OCI-LY1 (cell line): ENCODE data around the gene PIGW.

ENCODE experiments used
- H2AFZ ChIP-seq: fragments of 200-600 bp; sonication (generic), shearing (Covaris generic); 2 replicates; pipeline ENCODE4 v1.6.0; 2014; ENCODE audit warnings: antibody characterized with exemption, mild to moderate bottlenecking, low read length
- H3F3A ChIP-seq: fragments of 200-600 bp; sonication (generic), shearing (Covaris generic); 2 replicates; pipeline ENCODE4 v1.6.0; 2014; ENCODE audit warnings: mild to moderate bottlenecking, antibody characterized with exemption, low read length, moderate library complexity; ENCODE audit not compliant: insufficient read depth
- H3K27ac ChIP-seq: fragments of 200-600 bp; sonication (generic); 2 replicates; pipeline ENCODE4 v1.5.1; 2014; ENCODE audit warnings: low read length, mixed run types, mild to moderate bottlenecking, low read depth; ENCODE audit not compliant: poor library complexity, severe bottlenecking
- H3K27me3 ChIP-seq: fragments of 200-600 bp; sonication (generic); 2 replicates; pipeline ENCODE4 v1.6.0; 2014; ENCODE audit warnings: antibody characterized with exemption, mild to moderate bottlenecking, low read length, moderate library complexity; ENCODE audit not compliant: insufficient read depth
- H3K36me3 ChIP-seq: fragments of 200-600 bp; sonication (generic); 2 replicates; pipeline ENCODE4 v1.6.1; 2014; ENCODE audit warnings: mild to moderate bottlenecking, antibody characterized with exemption, low read length, moderate library complexity, mixed read lengths; ENCODE audit not compliant: insufficient read depth
- H3K4me1 ChIP-seq: fragments of 200-600 bp; sonication (generic); 2 replicates; pipeline ENCODE4 v1.5.1; 2014; ENCODE audit warnings: mild to moderate bottlenecking, low read length, moderate library complexity; ENCODE audit not compliant: insufficient read depth, severe bottlenecking
- H3K4me2 ChIP-seq: fragments of 200-600 bp; sonication (generic), shearing (Covaris generic); 2 replicates; pipeline ENCODE4 v1.6.1; 2014; ENCODE audit warnings: low read length
- H3K4me3 ChIP-seq: fragments of 200-600 bp; sonication (generic); 2 replicates; pipeline ENCODE4 v1.5.1; 2014; ENCODE audit warnings: low read length, low read depth, mild to moderate bottlenecking, mixed read lengths; ENCODE audit not compliant: poor library complexity, severe bottlenecking
- H3K79me2 ChIP-seq: fragments of 200-600 bp; shearing (Covaris generic); 2 replicates; pipeline ENCODE4 v1.6.1; 2016; ENCODE audit warnings: mixed run types, low read length, mixed read lengths; ENCODE audit not compliant: insufficient read depth
- H3K9ac ChIP-seq: fragments of 200-600 bp; sonication (generic), shearing (Covaris generic); 2 replicates; pipeline ENCODE4 v1.6.1; 2014; ENCODE audit warnings: mild to moderate bottlenecking, low read length, mixed read lengths
- H3K9me2 ChIP-seq: fragments of 200-600 bp; sonication (generic), shearing (Covaris generic); 2 replicates; pipeline ENCODE4 v1.6.1; 2014; ENCODE audit warnings: low read depth, mild to moderate bottlenecking, low read length, mixed read lengths
- H3K9me3 ChIP-seq: fragments of 200-600 bp; shearing (Covaris generic); 2 replicates; pipeline ENCODE4 v1.6.1; 2014; ENCODE audit warnings: low read length, mixed read lengths
- H4K20me1 ChIP-seq: fragments of 200-600 bp; sonication (generic), shearing (Covaris generic); 2 replicates; pipeline ENCODE4 v1.6.0; 2016; ENCODE audit warnings: mild to moderate bottlenecking, low read length; ENCODE audit not compliant: insufficient read depth
- CTCF ChIP-seq: fragments of 200-600 bp; sonication (generic), shearing (Covaris generic); IDR thresholded peaks from 2 replicates; pipeline ENCODE4 v1.5.1; 2017; ENCODE audit warnings: mild to moderate bottlenecking, antibody characterized with exemption, low read length, moderate library complexity, mixed read lengths
- EZH2 ChIP-seq: fragments of 200-600 bp; sonication (generic), shearing (Covaris generic); IDR thresholded peaks from 2 replicates; pipeline ENCODE4 v1.8.0; 2017; ENCODE audit warnings: borderline replicate concordance, mixed run types, mild to moderate bottlenecking, antibody characterized with exemption, low read length, moderate library complexity, mixed read lengths

PIGW gene

DNA sequence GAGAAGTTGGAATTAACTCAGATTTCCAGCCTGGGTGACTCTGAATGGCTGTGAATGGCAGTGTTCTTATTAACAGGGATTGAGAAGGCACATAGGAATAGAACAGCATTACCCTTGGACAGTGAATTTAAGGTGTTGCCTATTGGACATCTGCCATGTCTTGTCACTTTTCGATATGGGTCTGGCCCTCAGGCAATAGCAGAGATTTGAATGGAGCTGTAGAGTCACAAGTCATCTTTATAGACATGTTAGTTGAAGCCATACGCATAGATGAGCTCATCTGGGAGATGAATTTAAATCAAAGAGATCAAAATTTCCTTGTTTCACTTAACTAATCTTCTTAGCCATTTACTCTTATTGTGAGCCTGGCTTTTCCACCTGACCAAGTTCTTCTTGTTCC lies 42.0 kb downstream of the PIGW start:
- 0 out of 2 replicates have a peak, but pooled peaks cover 3% of the 10 kb centered on the region for H4K20me1 ChIP-seq
- no peak overlapping the region for H3K27ac ChIP-seq
- no peak overlapping the region for H3K4me3 ChIP-seq
- H3K9me2 ChIP-seq: no peaks in the 10 kb centered on the region
- no peak overlapping the region for H2AFZ ChIP-seq
- no peak overlapping the region for H3K4me2 ChIP-seq
- peaks cover 20% of the 10 kb centered on the region for H3K79me2 ChIP-seq
- no peaks in the 10 kb centered on the region for H3K27me3 ChIP-seq
- H3F3A ChIP-seq: no peaks in the 10 kb centered on the region
- TF ChIP-seq CTCF (no peak), EZH2 (no peak)
- peaks cover 88% of the 10 kb centered on the region for H3K36me3 ChIP-seq
- no peaks in the 10 kb centered on the region for H3K9me3 ChIP-seq
- H3K4me1 ChIP-seq: no peaks in the 10 kb centered on the region
- H3K9ac ChIP-seq: no peak overlapping the region

GRCh38 chr17:36578671-36579070 lies 43.9 kb downstream of the PIGW start:
- H3K36me3 ChIP-seq: peaks cover 89% of the 10 kb centered on the region

GRCh38 chr17:36583787-36584186 lies 49.0 kb downstream of the PIGW start:
- Histone ChIP-seq H4K20me1 (no peaks in the 10 kb centered on the region), H3K9ac (no peak overlapping the region), H2AFZ (no peak overlapping the region), H3K4me1 (no peaks in the 10 kb centered on the region), H3K9me2 (no peaks in the 10 kb centered on the region), H3K27ac (no peak overlapping the region), H3F3A (0 out of 2 replicates have a peak, but pooled peaks cover 4% of the 10 kb centered on the region), H3K4me3 (no peak overlapping the region), H3K36me3 (peaks cover 92% of the 10 kb centered on the region), H3K9me3 (no peaks in the 10 kb centered on the region), H3K79me2 (no peaks in the 10 kb centered on the region), H3K4me2 (no peak overlapping the region), H3K27me3 (no peaks in the 10 kb centered on the region)
- TF ChIP-seq EZH2 (no peak), CTCF (no peak)

More at GRCh38 chr17:36578671-36579070, 43.9 kb downstream of the PIGW start:
- Histone ChIP-seq H3K4me3 (no peak overlapping the region), H3K27ac (no peak overlapping the region), H3K79me2 (peaks cover 10% of the 10 kb centered on the region), H3K27me3 (no peaks in the 10 kb centered on the region), H3K9ac (no peak overlapping the region), H4K20me1 (0 out of 2 replicates have a peak, but pooled peaks cover 3% of the 10 kb centered on the region), H3K9me2 (no peaks in the 10 kb centered on the region), H3K4me2 (no peak overlapping the region), H2AFZ (no peak overlapping the region), H3K9me3 (no peaks in the 10 kb centered on the region), H3F3A (no peaks in the 10 kb centered on the region), H3K4me1 (no peaks in the 10 kb centered on the region)
- no peak for TF ChIP-seq CTCF
